Esophagus (tissue), 2 donors: ENCODE results near the gene R3HDM2. TPM values are rescaled to one million over a fixed set of nuclear protein-coding genes. Genes with fewer than 3 reads are reported as not detected.

Source experiments
- H3K27ac ChIP-seq, 2 donors: one replicate each; pipeline ENCODE4 v1.5.1; 2013; ENCODE audit warnings: low read depth in 2 of 2, mild to moderate bottlenecking in 2 of 2, inconsistent platforms in 1 of 2, low read length in 1 of 2, moderate library complexity in 1 of 2
- H3K27me3 ChIP-seq, 2 donors: one replicate each; pipeline ENCODE4 v1.6.1; 2013; ENCODE audit warnings: low read length in 2 of 2, control low read depth in 1 of 2, mild to moderate bottlenecking in 1 of 2; ENCODE audit not compliant: insufficient read depth in 2 of 2, control insufficient read depth in 1 of 2
- H3K36me3 ChIP-seq, 2 donors: one replicate each; pipeline ENCODE4 v1.6.1; 2013; ENCODE audit warnings: low read length in 1 of 2; ENCODE audit not compliant: control insufficient read depth in 2 of 2, insufficient read depth in 2 of 2
- H3K4me1 ChIP-seq, 2 donors: one replicate each; pipeline ENCODE4 v1.6.1; 2013; ENCODE audit warnings: low read length in 1 of 2; ENCODE audit not compliant: control insufficient read depth in 2 of 2, insufficient read depth in 2 of 2
- H3K4me3 ChIP-seq, 2 donors: one replicate each; pipeline ENCODE4 v1.5.1; 2013; ENCODE audit warnings: low read length in 2 of 2, mild to moderate bottlenecking in 2 of 2, low read depth in 1 of 2, moderate library complexity in 1 of 2
- H3K9me3 ChIP-seq, 2 donors: one replicate each; pipeline ENCODE4 v1.6.1; 2013; ENCODE audit warnings: mild to moderate bottlenecking in 2 of 2, low read depth in 1 of 2, low read length in 1 of 2, moderate library complexity in 1 of 2; ENCODE audit not compliant: control insufficient read depth in 2 of 2, insufficient read depth in 1 of 2
- WGBS, 2 donors: extraction: QIAGEN DNeasy Blood & Tissue Kit; methylation state at CpG; one replicate each; pipeline ENCODE4 v1.1.7; 2013; 5-methylcytosine and 5-hydroxymethylcytosine counted together
- polyA plus RNA-seq, 2 donors: library from polyadenylated mRNA; stranded (reverse); fragments of 200-250 nt; gene quantifications; one replicate each; pipeline ENCODE4 v1.2.3, GENCODE V29; 2013
- donor health status: healthy with polysubstance abuse.
- donor health status: Bipolar disorder and iron deficiency.

R3HDM2 gene
- polyA plus RNA-seq, 2 donors = 10.4 to 12.4 TPM

- no peaks in the 10 kb centered on the region for H3K9me3 ChIP-seq
- H3K27me3 ChIP-seq = peaks cover 0 to 20% of the 10 kb centered on the region in 2 donors
- H3K4me1 ChIP-seq = peaks cover 1 to 6% of the 10 kb centered on the region in 2 donors
- H3K36me3 ChIP-seq = no peaks in the 10 kb centered on the region
- 20 to 24% methylated on average over 56 to 61 of the region's 61 CpGs for WGBS, 2 donors
- no peak overlapping the region for H3K4me3 ChIP-seq
- H3K27ac ChIP-seq = no peak overlapping the region
Measured at GRCh38 chr12:57224973-57225679, 205.7 kb downstream of the R3HDM2 start.

- 59 to 64% methylated on average over 30 of the region's 30 CpGs for WGBS, 2 donors
Measured at GRCh38 chr12:57224278-57224972, 206.4 kb downstream of the R3HDM2 start.

GRCh38 chr12:57223191-57224165 lies 207.4 kb downstream of the R3HDM2 start:
- WGBS, 2 donors = 59 to 73% methylated on average over 22 of the region's 22 CpGs
- Histone ChIP-seq H3K36me3 (no peaks in the 10 kb centered on the region), H3K4me3 (no peak overlapping the region), H3K27ac (no peak overlapping the region), H3K4me1 (peaks cover 0 to 6% of the 10 kb centered on the region in 2 donors), H3K9me3 (no peaks in the 10 kb centered on the region), H3K27me3 (peaks cover 0 to 24% of the 10 kb centered on the region in 2 donors)

More at GRCh38 chr12:57224278-57224972, 206.4 kb downstream of the R3HDM2 start:
- peaks cover 0 to 6% of the 10 kb centered on the region in 2 donors for H3K4me1 ChIP-seq
- H3K4me3 ChIP-seq = no peak overlapping the region
- H3K9me3 ChIP-seq = no peaks in the 10 kb centered on the region
- H3K36me3 ChIP-seq = no peaks in the 10 kb centered on the region
- H3K27ac ChIP-seq = no peak overlapping the region
- H3K27me3 ChIP-seq = peaks cover 0 to 20% of the 10 kb centered on the region in 2 donors

- WGBS, 2 donors = 60 to 62% methylated on average over 8 to 13 of the region's 13 CpGs
- Histone ChIP-seq H3K4me1 (peaks cover 0 to 10% of the 10 kb centered on the region in 2 donors), H3K27ac (no peak overlapping the region), H3K36me3 (no peaks in the 10 kb centered on the region), H3K27me3 (peaks cover 0 to 24% of the 10 kb centered on the region in 2 donors), H3K9me3 (no peaks in the 10 kb centered on the region), H3K4me3 (no peak overlapping the region)
Measured at GRCh38 chr12:57222286-57223190, 208.3 kb downstream of the R3HDM2 start.

GRCh38 chr12:57221169-57221917 lies 209.5 kb downstream of the R3HDM2 start:
- WGBS, 2 donors = 42 to 45% methylated on average over 20 to 24 of the region's 24 CpGs
- Histone ChIP-seq H3K36me3 (no peaks in the 10 kb centered on the region), H3K4me1 (peaks cover 5 to 16% of the 10 kb centered on the region in 2 donors), H3K4me3 (no peak overlapping the region), H3K27me3 (peaks cover 0 to 32% of the 10 kb centered on the region in 2 donors), H3K9me3 (no peaks in the 10 kb centered on the region), H3K27ac (no peak overlapping the region)

- no peaks in the 10 kb centered on the region for H3K36me3 ChIP-seq
- H3K4me3 ChIP-seq = no peak overlapping the region
- 72 to 78% methylated on average over 1 of the region's 1 CpG for WGBS, 2 donors
- no peak overlapping the region for H3K27ac ChIP-seq
- no peaks in the 10 kb centered on the region for H3K9me3 ChIP-seq
- H3K4me1 ChIP-seq = peaks cover 5 to 21% of the 10 kb centered on the region in 2 donors
- H3K27me3 ChIP-seq = peaks cover 0 to 32% of the 10 kb centered on the region in 2 donors
Measured at GRCh38 chr12:57220770-57221168, 210.1 kb downstream of the R3HDM2 start.

GRCh38 chr12:57219993-57220754 lies 210.7 kb downstream of the R3HDM2 start:
- peaks cover 0 to 32% of the 10 kb centered on the region in 2 donors for H3K27me3 ChIP-seq
- no peak overlapping the region for H3K4me3 ChIP-seq
- peaks cover 5 to 22% of the 10 kb centered on the region in 2 donors for H3K4me1 ChIP-seq
- no peaks in the 10 kb centered on the region for H3K9me3 ChIP-seq
- H3K36me3 ChIP-seq = no peaks in the 10 kb centered on the region
- whole genome bisulfite sequencing, 2 donors = 10 to 14% methylated on average over 32 to 36 of the region's 38 CpGs
- H3K27ac ChIP-seq = no peak overlapping the region
